ENCODE results near the gene SDSL. TPM values are rescaled to one million over a fixed set of nuclear protein-coding genes. Genes with fewer than 3 reads are reported as not detected.

The SDSL gene
- total RNA-seq, 1 experiment from 2014 or later: 4.1 TPM

DNA sequence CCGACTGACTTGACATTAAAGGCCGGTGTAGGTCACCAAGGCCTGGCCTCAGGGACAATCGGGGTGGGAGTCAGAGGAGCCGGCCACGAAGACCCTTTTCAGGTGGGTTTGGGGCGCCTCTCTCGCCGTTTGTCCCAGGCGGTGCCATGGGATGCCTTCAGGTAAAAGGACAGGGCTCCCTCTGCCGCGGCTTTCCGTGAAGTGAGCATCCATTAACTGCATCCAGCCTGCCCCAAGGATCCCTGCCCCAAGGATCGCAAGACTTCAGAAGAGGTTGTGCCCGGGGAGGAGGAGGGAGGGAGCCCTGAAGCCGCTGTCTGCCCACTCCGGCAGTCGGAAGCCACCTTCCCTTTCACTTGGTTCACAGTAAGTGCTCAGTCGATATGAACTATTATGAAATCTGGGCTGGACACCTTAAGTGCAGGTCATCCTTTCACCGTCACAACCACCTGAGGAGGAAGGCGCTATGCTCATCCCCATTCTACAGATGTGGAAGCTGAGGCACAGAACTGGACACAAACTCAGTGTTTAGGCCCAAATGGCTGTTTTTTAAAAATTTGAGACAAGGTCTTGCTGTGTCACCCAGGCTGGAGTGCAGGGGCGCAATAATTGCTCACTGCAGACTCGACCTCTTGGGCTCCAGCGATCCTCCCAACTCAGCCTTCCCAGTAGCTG is 19.5 kb upstream of the SDSL start:
- no peaks in the 10 kb centered on the region for H3K36me3 ChIP-seq (replicated peaks; ENCODE audit: control insufficient read depth, insufficient read depth, low read length)
- no peak overlapping the region for H3K4me3 ChIP-seq (ENCODE audit: insufficient read depth, low read depth, low read length)
- peak; percentile 44 for DNase-seq
- no peaks in the 10 kb centered on the region for H3K27me3 ChIP-seq (ENCODE audit: control insufficient read depth, insufficient read depth, low read length)

DNA sequence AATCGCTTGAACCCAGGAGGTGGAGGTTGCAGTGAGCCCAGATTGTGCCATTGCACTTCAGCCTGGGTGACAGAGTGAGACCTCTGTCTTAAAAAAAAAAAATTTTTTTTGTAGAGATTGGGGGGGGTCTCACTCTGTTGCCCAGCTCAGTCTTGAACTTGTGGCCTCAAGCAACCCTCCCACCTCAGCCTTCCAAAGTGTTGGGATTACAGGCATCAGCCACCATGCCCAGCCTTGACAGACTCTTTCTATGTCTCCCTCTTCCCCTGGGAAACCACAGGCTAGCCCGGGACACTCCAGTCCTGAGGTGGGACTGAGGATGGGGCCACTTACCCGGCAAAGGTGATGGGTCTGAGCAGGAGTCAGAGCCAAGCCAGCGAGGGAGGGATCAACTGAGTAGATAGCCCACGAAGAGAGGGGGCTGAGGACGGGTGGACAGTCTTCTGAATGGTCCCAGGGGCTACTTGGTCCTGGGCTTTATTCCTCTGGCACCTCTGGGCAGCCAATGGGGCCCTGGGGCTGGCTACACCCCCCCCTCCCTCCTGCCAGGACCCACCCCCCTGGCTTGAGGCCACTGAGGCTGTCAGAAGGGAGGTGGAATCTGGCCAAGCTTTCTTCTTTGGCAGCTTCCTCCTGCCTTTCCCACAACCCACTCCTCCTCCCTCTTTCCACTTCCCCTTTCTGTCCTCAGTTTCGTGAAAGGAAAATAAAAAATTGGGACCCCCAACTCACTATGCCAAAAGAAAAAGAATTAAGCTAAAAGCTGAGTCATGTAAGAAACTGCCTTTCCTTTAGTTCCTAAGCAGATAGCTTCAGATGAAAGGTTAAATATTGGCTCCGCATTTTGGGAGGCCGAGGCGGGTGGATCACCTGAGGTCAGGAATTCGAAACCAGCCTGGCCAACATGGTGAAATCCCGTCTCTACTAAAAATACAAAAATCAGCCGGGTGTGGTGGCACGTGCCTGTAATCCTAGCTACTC is 18.5 kb upstream of the SDSL start, which contains the start of gene SDS:
Gene SDS, minus strand, starts transcription at position 453 of the 981 bp plus-strand sequence. CDS start 4,179 bp downstream, outside the sequence.
- H3K4me3 ChIP-seq (ENCODE audit: insufficient read depth, low read depth, low read length): no peak within 1 kb of the TSS
- peak; percentile 56 for DNase-seq

DNA sequence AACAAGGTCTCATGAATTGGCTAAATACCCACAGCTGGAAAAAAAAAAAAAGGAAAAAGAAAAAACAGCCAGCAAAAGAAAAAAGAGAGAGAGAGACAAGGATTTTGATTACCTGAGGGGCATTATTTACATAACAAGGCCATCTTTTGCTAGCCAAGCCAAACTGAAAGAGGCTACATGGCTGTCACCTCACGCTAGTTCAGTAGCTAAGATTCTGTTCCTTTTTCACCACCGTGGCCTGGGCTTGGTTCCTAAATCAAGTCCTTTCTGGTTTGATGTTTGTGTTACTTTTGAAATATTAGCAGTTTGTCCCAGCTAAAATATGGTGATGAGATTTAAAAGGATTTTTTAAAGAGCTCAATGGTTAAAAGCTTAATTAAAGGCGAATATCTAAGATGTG is 16.5 kb upstream of the SDSL start:
- no peak for DNase-seq
- H3K27me3 ChIP-seq (ENCODE audit: control insufficient read depth, insufficient read depth, low read length): no peaks in the 10 kb centered on the region

More for the DNA sequence above, 18.5 kb upstream of the SDSL start, which contains the start of gene SDS:
- Histone ChIP-seq H3K36me3 (replicated peaks; ENCODE audit: control insufficient read depth, insufficient read depth, low read length) (no peaks in the 10 kb centered on the region), H3K27me3 (ENCODE audit: control insufficient read depth, insufficient read depth, low read length) (no peaks in the 10 kb centered on the region)

DNA sequence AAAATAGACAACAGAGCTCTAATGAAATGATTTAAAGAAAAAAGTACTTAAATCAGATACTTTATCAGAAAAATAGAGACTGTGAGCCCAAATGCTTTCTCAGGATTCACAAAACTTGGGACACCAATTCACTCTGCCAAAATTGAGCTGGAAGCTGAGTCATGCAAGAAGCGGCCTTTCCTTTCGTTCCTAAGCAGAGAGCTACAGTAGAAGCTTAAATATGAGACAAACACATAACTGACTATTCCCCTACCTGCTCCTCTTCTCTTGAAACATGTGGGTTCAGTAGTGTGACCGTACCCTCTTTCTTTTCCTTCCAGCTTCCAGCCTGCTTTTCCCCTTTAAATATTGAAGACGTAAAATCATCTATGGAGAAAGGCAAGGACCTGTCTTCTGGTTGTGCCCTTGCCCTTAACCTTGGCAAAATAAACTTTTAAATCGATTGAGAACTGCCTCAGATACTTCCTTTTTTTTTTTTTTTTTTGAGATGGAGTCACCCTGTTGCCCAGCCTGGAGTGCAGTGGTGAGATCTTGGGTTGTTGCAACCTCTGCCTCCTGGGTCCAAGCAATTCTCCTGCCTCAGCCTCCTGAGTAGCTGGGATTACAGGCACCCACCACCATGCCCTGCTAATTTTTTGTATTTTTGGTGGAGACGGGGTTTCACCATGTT is 14.1 kb upstream of the SDSL start:
- Histone ChIP-seq H3K36me3 (replicated peaks; ENCODE audit: control insufficient read depth, insufficient read depth, low read length) (no peaks in the 10 kb centered on the region), H3K4me3 (ENCODE audit: insufficient read depth, low read depth, low read length) (no peak overlapping the region), H3K27me3 (ENCODE audit: control insufficient read depth, insufficient read depth, low read length) (no peaks in the 10 kb centered on the region)
- no peak for DNase-seq

More for the DNA sequence above, 16.5 kb upstream of the SDSL start:
- no peak overlapping the region for H3K4me3 ChIP-seq (ENCODE audit: insufficient read depth, low read depth, low read length)
- H3K36me3 ChIP-seq (replicated peaks; ENCODE audit: control insufficient read depth, insufficient read depth, low read length): no peaks in the 10 kb centered on the region

DNA sequence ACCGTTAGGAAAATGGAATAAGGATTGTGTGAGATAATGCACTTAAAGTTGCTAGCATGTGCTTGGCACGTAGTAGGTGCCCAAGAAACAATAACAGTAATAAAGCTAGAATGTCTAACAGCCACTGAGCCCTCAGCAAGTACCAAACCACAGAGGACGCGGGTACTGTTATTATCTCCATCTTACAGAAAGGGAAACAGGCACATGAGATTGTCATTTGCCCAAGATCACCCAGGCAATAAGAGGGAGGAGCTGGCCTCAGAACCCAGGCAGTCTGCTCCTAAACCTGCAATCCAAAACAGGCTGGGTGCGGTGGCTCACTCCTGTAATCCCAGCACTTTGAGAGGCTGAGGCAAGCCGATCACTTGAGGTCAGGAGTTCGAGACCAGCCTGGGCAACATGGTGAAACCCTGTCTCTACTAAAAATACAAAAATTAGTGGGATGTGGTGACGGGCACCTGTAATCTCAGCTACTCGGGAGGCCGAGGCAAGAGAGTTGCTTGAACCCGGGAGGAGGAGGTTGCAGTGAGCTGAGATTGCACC is 13.4 kb upstream of the SDSL start:
- Histone ChIP-seq H3K36me3 (replicated peaks; ENCODE audit: control insufficient read depth, insufficient read depth, low read length) (no peaks in the 10 kb centered on the region), H3K4me3 (ENCODE audit: insufficient read depth, low read depth, low read length) (no peak overlapping the region), H3K27me3 (ENCODE audit: control insufficient read depth, insufficient read depth, low read length) (no peaks in the 10 kb centered on the region)
- DNase-seq: no peak

DNA sequence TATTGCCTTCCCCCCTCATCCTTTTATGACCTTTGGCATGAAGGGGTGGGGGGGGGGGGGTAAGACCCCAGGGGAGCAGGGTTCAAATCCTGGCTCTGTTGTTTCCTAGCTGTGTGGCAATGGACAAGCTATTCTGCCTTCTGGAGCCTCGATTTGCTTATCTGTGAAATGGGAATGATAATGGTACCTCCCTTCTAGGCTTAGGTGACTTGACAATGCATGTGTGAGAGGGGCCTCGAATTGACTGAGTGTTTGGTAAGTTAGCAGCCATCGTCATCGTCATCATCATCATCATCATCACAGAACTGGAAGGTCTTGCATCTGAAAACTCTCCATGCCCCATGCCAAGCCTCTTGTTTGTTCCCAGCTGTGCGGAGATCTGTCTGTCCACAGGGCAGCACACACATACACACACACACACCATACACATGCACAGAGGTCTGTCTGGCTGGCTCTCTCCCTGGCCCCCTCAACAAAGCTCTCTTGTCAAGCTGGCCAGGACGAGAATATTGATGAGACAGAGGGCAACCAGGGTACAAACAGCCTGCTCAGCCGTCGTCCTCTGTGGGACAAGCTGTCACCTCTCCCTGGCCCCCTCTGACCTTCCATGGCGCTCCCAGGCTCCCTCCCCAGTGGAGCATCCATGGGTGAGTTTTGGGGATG is 12.6 kb upstream of the SDSL start:
- H3K36me3 ChIP-seq (replicated peaks; ENCODE audit: control insufficient read depth, insufficient read depth, low read length): no peaks in the 10 kb centered on the region
- H3K4me3 ChIP-seq (ENCODE audit: insufficient read depth, low read depth, low read length): no peak overlapping the region
- H3K27me3 ChIP-seq (ENCODE audit: control insufficient read depth, insufficient read depth, low read length): no peaks in the 10 kb centered on the region
- DNase-seq: no peak

DNA sequence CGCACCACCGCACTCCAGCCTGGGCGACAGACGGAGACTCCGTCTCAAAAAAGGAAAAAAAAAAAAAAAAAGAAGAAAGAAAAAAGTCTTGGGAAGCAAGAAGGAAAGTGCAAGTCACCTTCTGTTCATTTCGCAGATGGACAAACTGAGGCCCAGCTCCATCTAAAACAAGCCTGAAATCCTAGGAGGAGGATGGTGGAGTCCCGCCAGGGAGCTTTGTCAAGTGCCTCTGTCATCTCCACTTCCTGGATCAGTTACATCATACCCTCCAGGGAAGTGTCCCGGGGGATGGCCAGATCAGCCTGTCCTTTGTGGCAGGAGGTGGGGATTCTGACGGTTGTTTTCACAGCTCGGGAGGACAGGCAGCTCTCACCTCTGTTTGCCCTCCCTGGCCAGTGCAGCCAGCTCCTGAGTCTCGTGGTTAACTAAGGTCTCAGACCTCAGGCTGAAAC is 8.7 kb upstream of the SDSL start:
- Histone ChIP-seq H3K4me3 (ENCODE audit: insufficient read depth, low read depth, low read length) (no peak overlapping the region), H3K27me3 (ENCODE audit: control insufficient read depth, insufficient read depth, low read length) (no peaks in the 10 kb centered on the region), H3K36me3 (replicated peaks; ENCODE audit: control insufficient read depth, insufficient read depth, low read length) (no peaks in the 10 kb centered on the region)
- DNase-seq: no peak

DNA sequence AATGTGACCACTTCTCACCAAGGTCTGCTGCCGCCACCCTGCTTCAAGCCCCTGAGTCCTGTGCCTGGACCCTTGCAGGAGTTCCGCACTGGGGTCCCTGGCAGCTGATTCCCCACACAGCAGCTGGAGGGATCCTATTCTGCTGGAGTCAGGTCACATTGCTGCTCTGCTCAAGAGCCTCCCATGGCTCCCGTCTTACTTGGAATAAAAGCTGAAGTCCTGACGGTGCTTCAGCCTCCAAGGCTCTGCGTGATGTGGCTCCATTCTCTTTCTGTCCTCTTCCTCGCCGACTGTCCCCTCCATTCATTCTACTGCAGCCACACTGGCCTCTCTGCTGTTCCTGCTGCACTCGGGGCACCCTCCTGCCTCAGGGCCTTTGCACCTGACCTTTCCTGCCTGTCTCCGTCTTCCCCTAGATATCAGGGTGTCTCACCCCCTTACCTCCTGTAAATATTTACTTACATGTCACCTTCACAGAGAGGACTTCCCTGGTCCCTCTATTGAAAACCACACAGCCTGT is 7.6 kb upstream of the SDSL start:
- no peak for DNase-seq
- no peak overlapping the region for H3K4me3 ChIP-seq (ENCODE audit: insufficient read depth, low read depth, low read length)
- no peaks in the 10 kb centered on the region for H3K36me3 ChIP-seq (replicated peaks; ENCODE audit: control insufficient read depth, insufficient read depth, low read length)
- H3K27me3 ChIP-seq (ENCODE audit: control insufficient read depth, insufficient read depth, low read length): no peaks in the 10 kb centered on the region

DNA sequence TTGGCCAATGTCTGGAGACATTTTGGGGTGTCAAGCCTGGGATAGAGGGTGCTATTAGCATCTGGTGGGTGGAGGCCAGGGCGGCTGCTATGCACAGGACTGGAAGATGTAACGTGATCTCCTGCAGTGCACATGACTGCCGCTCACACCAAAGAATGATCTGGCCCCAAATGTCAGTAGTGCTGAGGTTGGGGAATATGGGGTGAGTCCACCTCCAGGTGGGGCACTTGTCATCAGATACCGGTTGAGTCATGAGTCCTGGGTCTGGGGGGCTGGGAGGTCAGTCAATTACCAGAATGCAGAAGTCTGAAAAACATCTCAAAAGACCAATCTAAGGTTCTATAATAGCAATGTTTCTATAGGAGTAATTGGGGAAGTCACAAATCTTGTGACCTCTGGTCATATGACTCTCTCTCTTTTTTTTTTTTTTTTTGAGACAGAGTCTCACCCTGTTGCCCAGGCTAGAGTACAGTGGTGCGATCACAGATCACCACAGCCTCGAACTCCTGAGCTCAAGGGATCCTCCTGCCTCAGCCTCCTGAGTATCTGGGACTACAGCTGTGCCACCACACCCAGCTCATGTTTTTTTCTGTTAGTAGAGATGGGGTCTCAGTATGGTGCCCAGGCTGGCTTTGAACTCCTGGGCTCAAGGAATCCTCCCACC is 6.0 kb upstream of the SDSL start:
- H3K36me3 ChIP-seq (replicated peaks; ENCODE audit: control insufficient read depth, insufficient read depth, low read length): no peaks in the 10 kb centered on the region
- no peaks in the 10 kb centered on the region for H3K27me3 ChIP-seq (ENCODE audit: control insufficient read depth, insufficient read depth, low read length)
- no peak for DNase-seq
- no peak overlapping the region for H3K4me3 ChIP-seq (ENCODE audit: insufficient read depth, low read depth, low read length)

DNA sequence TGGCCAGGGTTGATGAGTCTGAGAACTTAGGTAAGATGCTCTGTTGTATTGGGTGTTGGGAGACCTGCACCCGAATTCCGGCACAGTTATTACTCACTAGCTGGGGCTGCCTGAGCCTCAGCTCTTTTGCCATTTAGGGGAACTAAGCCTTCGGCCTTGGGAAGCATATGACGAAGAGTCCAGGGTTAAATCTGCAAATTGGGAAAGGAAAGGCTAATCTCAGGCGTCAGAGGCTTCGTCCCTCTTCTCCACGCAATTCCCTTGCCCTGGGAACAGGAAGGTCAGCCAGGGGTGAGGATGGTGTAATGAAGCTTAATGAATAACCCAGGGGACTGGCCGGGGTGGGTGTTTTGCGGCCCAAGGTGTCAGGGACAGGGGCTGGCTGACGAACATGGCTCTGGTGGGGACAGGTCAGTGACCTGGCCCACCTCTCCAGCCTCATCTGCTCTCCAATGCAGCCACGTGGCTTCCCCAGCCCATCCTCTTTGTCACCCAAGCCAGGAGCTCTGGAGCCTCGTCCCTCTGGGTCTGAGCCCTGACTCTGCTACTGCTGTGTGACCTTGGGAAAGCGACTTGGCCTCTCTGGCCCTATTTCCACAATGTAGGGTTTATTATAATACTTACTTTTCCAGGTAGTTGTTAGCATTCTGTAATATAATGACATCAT is 3.8 kb upstream of the SDSL start:
- no peak for DNase-seq
- Histone ChIP-seq H3K4me3 (ENCODE audit: insufficient read depth, low read depth, low read length) (no peak overlapping the region), H3K27me3 (ENCODE audit: control insufficient read depth, insufficient read depth, low read length) (no peaks in the 10 kb centered on the region), H3K36me3 (replicated peaks; ENCODE audit: control insufficient read depth, insufficient read depth, low read length) (no peaks in the 10 kb centered on the region)

DNA sequence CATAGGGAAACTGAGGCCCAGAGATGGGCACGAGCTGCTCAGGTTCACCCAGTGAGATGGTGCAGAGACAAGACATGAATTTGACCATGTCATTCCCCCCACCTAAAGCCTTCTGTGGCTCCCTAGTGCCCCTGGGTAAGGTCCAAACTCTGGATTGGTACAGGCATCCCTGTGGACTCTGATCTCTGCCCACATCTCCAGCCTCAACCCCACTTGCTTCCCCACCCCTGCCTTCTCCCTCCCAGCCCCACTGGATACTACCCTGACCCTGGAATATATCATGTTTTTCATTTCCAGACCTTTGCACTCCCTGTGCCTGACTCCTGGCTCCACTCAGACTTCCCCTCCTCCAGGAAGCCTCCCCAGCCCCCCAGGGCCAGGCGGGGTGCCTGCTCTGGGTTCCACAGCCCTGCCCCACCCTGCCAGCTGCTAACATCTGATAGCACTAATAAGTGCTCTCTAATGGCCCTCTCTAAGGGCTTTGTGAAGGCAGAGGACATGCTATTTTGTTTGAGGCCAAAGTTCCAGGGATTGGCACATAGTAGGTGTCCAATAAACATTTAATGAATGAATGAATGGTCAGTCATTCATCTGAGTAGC is 1.1 kb upstream of the SDSL start:
- no peaks in the 10 kb centered on the region for H3K36me3 ChIP-seq (replicated peaks; ENCODE audit: control insufficient read depth, insufficient read depth, low read length)
- H3K4me3 ChIP-seq (ENCODE audit: insufficient read depth, low read depth, low read length): no peak overlapping the region
- no peaks in the 10 kb centered on the region for H3K27me3 ChIP-seq (ENCODE audit: control insufficient read depth, insufficient read depth, low read length)
- no peak for DNase-seq

DNA sequence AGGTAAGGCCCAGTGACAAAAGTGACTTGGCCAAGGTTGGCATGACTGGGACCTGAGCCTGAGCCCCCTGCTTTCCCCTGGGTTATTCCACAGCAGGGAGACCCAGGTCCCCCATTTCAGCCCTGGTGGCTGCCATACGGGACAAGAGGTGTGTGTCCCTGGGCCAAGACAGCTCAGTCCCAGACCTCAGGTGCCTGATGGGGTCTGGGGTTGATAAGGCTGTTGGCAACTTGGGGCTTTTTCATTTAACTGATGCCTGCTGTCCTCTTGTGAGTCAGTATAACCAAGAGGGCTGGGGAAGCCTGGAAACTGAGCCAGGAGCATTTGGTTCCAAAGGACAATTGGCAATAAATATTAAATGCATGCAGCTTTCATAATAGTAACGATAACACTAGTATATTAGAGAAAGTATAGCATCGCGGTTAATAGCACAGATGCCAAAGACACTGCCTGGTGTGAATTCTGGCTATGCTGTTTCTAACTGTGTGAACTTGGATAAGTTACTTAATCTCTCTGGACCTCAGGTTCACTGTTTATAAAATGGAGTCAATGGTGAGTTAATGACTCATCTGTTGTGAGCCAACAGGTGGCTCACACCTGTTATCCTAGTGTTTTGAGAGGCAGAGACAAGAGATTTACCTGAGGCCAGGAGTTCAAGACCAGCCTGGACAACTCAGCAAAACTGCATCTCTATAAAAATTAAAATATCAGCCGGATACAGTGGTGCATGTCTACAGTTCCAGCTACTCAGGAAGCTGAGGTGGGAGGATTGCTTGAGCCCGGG is 898 bp downstream of the SDSL start:
- Histone ChIP-seq H3K27me3 (ENCODE audit: control insufficient read depth, insufficient read depth, low read length) (no peaks in the 10 kb centered on the region), H3K36me3 (replicated peaks; ENCODE audit: control insufficient read depth, insufficient read depth, low read length) (no peaks in the 10 kb centered on the region), H3K4me3 (ENCODE audit: insufficient read depth, low read depth, low read length) (no peak overlapping the region)
- no peak for DNase-seq

Measured in H7 (cell line).